ENCODE data around the gene WDR43. TPM values are rescaled to one million over a fixed set of nuclear protein-coding genes. Genes with fewer than 3 reads are reported as not detected.
A peak's percentile ranks its signal among the peaks of the same experiment; 100 is the strongest.
"Not testable (repeated sequence)": the region's sequence is repeated elsewhere in the genome, so short reads cannot be mapped to it uniquely, and the experiment has no call there.

The WDR43 gene
- total RNA-seq, 1 experiment from 2014 or later, result 134 TPM

DNA sequence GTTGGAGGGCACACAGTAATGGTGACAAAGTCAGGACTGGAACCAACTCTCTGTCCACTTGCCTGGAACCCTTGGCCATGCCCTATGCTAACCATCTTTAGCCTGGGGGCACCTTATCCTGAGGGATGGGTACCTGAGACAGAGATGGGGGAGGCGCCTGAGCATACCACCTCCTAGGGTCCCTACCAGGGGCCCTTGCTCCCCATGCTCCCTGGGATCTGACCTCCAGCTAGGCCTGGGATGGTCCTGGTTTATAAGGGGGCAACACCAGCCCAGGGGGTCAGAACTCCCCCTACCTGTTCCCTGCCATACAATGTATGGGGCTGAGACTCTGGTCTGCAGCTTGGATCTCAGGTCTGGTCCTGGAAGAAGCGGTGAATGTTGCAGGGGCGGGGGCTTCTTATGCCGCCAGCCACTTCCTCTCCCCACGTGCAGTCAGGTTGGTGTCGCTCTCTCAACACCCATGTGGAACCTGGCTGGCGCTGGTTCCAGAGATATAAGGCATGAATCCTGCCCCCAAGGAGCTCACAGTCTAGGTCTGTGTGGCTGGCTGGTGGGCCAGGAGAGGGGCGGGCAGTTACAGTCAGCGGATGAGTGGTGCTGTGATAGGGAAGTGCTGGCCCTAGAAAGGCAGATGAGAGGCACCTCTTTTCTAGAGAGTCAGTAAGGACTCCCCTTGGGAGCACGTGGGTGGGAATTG, 82.9 kb downstream of the WDR43 start:
- no TSS peak for BruUV-seq (replicated peaks)
- Histone ChIP-seq H3K79me2 (ENCODE audit: low read length) (no peaks in the 10 kb centered on the region), H3K9me2 (replicated peaks; ENCODE audit: low read length) (no peaks in the 10 kb centered on the region), H3K27ac (ENCODE audit: low read length) (0 out of 2 replicates have a peak overlapping the region, but pooled peaks have one; percentile 14), H3K4me2 (ENCODE audit: low read length) (peak overlapping the region; percentile 28; the same call in 1 of the 2 replicates), H3K4me3 (ENCODE audit: low read length) (no peak overlapping the region), H3F3A (ENCODE audit: low read length, unreplicated experiment) (no peaks in the 10 kb centered on the region), H3K36me3 (ENCODE audit: low read depth, low read length) (no peaks in the 10 kb centered on the region), H3K9me3 (ENCODE audit: low read length) (no peaks in the 10 kb centered on the region), H4K20me1 (ENCODE audit: low read length) (no peaks in the 10 kb centered on the region), H3K4me1 (ENCODE audit: insufficient read depth, low read length) (peaks cover 23% of the 10 kb centered on the region), H3K9ac (ENCODE audit: low read length) (no peak overlapping the region), H3K27me3 (ENCODE audit: low read length) (no peaks in the 10 kb centered on the region), H2AFZ (ENCODE audit: low read length) (no peak overlapping the region)
- no peak for TF ChIP-seq EZH2 (IDR thresholded peaks at IDR 0.05; ENCODE audit: low read length, unreplicated experiment)
- intact Hi-C loops (cut with micrococcal nuclease), result no loop called here
- ChIA-PET CTCF (no interaction called here), POLR2A (ENCODE audit: unreplicated experiment) (no interaction called here)
- DNase-seq, result no peak
- no peak for ATAC-seq

DNA sequence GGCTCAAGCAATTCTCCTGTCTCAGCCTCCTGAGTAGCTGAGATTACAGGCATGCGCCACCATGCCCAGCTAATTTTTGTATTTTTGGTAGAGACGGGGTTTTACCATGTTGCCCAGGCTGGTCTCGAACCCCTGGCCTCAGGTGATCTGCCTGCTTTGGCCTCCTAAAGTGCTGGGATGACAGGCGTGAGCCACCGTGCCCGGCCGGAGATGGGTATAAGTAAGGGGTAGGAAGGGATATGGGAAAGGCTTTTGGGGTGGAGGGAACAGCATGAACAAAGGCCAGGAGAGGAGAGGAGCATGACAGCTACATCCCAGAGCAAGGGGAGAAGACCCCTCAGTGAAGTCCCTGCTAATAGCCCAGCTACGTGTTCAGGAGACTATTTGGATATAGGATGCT, 83.5 kb downstream of the WDR43 start:
- H3F3A ChIP-seq (ENCODE audit: low read length, unreplicated experiment); H2AFZ ChIP-seq (ENCODE audit: low read length); H3K27me3 ChIP-seq (ENCODE audit: low read length); H3K4me2 ChIP-seq (ENCODE audit: low read length); H4K20me1 ChIP-seq (ENCODE audit: low read length); CTCF ChIA-PET; H3K9me3 ChIP-seq (ENCODE audit: low read length); DNase-seq; intact Hi-C loops (cut with micrococcal nuclease); ATAC-seq; BruUV-seq (replicated peaks); H3K36me3 ChIP-seq (ENCODE audit: low read depth, low read length); H3K79me2 ChIP-seq (ENCODE audit: low read length); H3K27ac ChIP-seq (ENCODE audit: low read length); H3K9ac ChIP-seq (ENCODE audit: low read length); POLR2A ChIA-PET (ENCODE audit: unreplicated experiment); H3K9me2 ChIP-seq (replicated peaks; ENCODE audit: low read length); H3K4me3 ChIP-seq (ENCODE audit: low read length): not testable (repeated sequence)
- peaks cover 23% of the 10 kb centered on the region for H3K4me1 ChIP-seq (ENCODE audit: insufficient read depth, low read length)

DNA sequence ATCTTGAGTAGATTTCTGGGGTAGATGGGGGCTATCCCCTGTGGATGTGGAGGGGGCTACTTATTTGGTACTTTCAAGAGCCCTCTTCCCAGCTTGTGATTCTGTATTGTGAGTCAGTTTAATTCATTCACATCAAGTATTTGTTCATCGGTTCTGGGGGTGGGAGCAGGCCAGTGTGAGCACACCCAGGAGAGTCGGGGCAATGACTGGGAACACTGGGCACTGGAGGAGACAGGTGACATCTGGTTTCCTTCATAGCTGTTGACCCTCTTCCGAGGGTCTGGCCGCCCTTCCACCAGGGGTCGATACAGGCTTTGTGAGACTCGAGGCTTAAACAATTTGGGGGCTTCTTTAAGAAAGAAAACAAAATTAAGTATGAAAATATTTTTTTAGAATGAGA, 84.1 kb downstream of the WDR43 start:
- no peaks in the 10 kb centered on the region for H3K36me3 ChIP-seq (ENCODE audit: low read depth, low read length)
- CTCF ChIA-PET, result no interaction called here
- H3K9me2 ChIP-seq (replicated peaks; ENCODE audit: low read length), result no peaks in the 10 kb centered on the region
- no peak overlapping the region for H3K9ac ChIP-seq (ENCODE audit: low read length)
- no peaks in the 10 kb centered on the region for H3F3A ChIP-seq (ENCODE audit: low read length, unreplicated experiment)
- ATAC-seq, result no peak
- H3K27me3 ChIP-seq (ENCODE audit: low read length), result no peaks in the 10 kb centered on the region
- TF ChIP-seq, protein P1, sequence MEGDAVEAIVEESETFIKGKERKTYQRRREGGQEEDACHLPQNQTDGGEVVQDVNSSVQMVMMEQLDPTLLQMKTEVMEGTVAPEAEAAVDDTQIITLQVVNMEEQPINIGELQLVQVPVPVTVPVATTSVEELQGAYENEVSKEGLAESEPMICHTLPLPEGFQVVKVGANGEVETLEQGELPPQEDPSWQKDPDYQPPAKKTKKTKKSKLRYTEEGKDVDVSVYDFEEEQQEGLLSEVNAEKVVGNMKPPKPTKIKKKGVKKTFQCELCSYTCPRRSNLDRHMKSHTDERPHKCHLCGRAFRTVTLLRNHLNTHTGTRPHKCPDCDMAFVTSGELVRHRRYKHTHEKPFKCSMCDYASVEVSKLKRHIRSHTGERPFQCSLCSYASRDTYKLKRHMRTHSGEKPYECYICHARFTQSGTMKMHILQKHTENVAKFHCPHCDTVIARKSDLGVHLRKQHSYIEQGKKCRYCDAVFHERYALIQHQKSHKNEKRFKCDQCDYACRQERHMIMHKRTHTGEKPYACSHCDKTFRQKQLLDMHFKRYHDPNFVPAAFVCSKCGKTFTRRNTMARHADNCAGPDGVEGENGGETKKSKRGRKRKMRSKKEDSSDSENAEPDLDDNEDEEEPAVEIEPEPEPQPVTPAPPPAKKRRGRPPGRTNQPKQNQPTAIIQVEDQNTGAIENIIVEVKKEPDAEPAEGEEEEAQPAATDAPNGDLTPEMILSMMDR (conservative IDR thresholded peaks at IDR 0.05; ENCODE audit: low read depth, low read length), result no peak
- TF ChIP-seq EZH2 (IDR thresholded peaks at IDR 0.05; ENCODE audit: low read length, unreplicated experiment), result no peak
- no peak for TF ChIP-seq EZH2phosphoT487 (IDR thresholded peaks at IDR 0.05; ENCODE audit: borderline replicate concordance, low read length)
- DNase-seq, result no peak
- H3K9me3 ChIP-seq (ENCODE audit: low read length), result no peaks in the 10 kb centered on the region
- intact Hi-C loops (cut with micrococcal nuclease), result no loop called here
- H3K4me2 ChIP-seq (ENCODE audit: low read length), result no peak overlapping the region
- H4K20me1 ChIP-seq (ENCODE audit: low read length), result no peaks in the 10 kb centered on the region
- BruUV-seq (replicated peaks), result no TSS peak
- H3K4me3 ChIP-seq (ENCODE audit: low read length), result no peak overlapping the region
- POLR2A ChIA-PET (ENCODE audit: unreplicated experiment), result no interaction called here
- H3K27ac ChIP-seq (ENCODE audit: low read length), result no peak overlapping the region
- H3K79me2 ChIP-seq (ENCODE audit: low read length), result no peaks in the 10 kb centered on the region
- no peak overlapping the region for H2AFZ ChIP-seq (ENCODE audit: low read length)
- peaks cover 23% of the 10 kb centered on the region for H3K4me1 ChIP-seq (ENCODE audit: insufficient read depth, low read length)

DNA sequence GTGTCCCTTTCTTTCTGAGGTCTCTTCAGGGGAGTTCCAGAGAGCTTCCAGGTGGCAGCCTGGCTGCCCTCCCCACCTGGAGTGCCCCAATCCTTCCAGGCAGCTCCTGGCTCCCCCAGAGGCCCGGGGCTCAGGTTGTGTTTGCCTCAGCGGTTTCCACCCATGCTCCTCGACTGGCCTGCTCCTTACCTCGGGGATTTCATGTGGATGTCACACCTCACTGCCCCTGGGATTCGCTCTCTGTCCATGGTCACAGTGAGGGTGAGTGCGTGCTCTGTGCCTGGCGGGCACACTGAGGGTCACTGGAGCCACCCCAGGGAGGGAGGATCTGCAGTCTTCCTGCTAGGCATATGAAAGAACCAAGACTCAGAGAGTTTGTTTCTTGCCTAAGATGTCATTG, 84.6 kb downstream of the WDR43 start:
- intact Hi-C loops (cut with micrococcal nuclease), result no loop called here
- H3K4me3 ChIP-seq (ENCODE audit: low read length), result no peak overlapping the region
- POLR2A ChIA-PET (ENCODE audit: unreplicated experiment), result no interaction called here
- ATAC-seq (no peak), DNase-seq (no peak)
- no peaks in the 10 kb centered on the region for H3K36me3 ChIP-seq (ENCODE audit: low read depth, low read length)
- no peak overlapping the region for H3K4me2 ChIP-seq (ENCODE audit: low read length)
- TF ChIP-seq, protein P1 (conservative IDR thresholded peaks at IDR 0.05; ENCODE audit: low read depth, low read length), result no peak
- no peak for TF ChIP-seq EZH2phosphoT487 (IDR thresholded peaks at IDR 0.05; ENCODE audit: borderline replicate concordance, low read length)
- TF ChIP-seq EZH2 (IDR thresholded peaks at IDR 0.05; ENCODE audit: low read length, unreplicated experiment), result no peak
- H3K4me1 ChIP-seq (ENCODE audit: insufficient read depth, low read length), result peaks cover 23% of the 10 kb centered on the region
- no peaks in the 10 kb centered on the region for H3K79me2 ChIP-seq (ENCODE audit: low read length)
- no peak overlapping the region for H2AFZ ChIP-seq (ENCODE audit: low read length)
- H3K9ac ChIP-seq (ENCODE audit: low read length), result no peak overlapping the region
- H3F3A ChIP-seq (ENCODE audit: low read length, unreplicated experiment), result no peaks in the 10 kb centered on the region
- no peak overlapping the region for H3K27ac ChIP-seq (ENCODE audit: low read length)
- no peaks in the 10 kb centered on the region for H3K9me2 ChIP-seq (replicated peaks; ENCODE audit: low read length)
- BruUV-seq (replicated peaks), result no TSS peak
- no peaks in the 10 kb centered on the region for H3K9me3 ChIP-seq (ENCODE audit: low read length)
- H3K27me3 ChIP-seq (ENCODE audit: low read length), result no peaks in the 10 kb centered on the region
- CTCF ChIA-PET, result no interaction called here
- H4K20me1 ChIP-seq (ENCODE audit: low read length), result no peaks in the 10 kb centered on the region

Measured in PC-3 (cell line).